NCI-H1105 (cell line): ENCODE results near the gene SMG1.

ENCODE experiments used
- DNase-seq: peaks from one replicate; lab custom pipeline; 2025; lab: John Stamatoyannopoulos, UW

Gene SMG1

GRCh38 chr16:18846416-18846815 lies 79.8 kb downstream of the SMG1 start:
- no peak for DNase-seq

GRCh38 chr16:18842565-18842964 lies 83.6 kb downstream of the SMG1 start:
- no peak for DNase-seq

- DNase-seq, result no peak
Measured at GRCh38 chr16:18841833-18842525, 84.2 kb downstream of the SMG1 start.

- DNase-seq, result no peak
Measured at GRCh38 chr16:18839555-18839954, 86.7 kb downstream of the SMG1 start.

GRCh38 chr16:18836702-18837101 lies 89.5 kb downstream of the SMG1 start:
- no peak for DNase-seq

GRCh38 chr16:18834864-18835263 lies 91.3 kb downstream of the SMG1 start:
- DNase-seq, result no peak

- no peak for DNase-seq
Measured at GRCh38 chr16:18833707-18834505, 92.3 kb downstream of the SMG1 start.

- DNase-seq, result no peak
Measured at GRCh38 chr16:18832613-18833012, 93.6 kb downstream of the SMG1 start.

- no peak for DNase-seq
Measured at GRCh38 chr16:18832006-18832405, 94.2 kb downstream of the SMG1 start.

GRCh38 chr16:18829251-18829650 lies 97.0 kb downstream of the SMG1 start:
- no peak for DNase-seq

- no peak for DNase-seq
Measured at GRCh38 chr16:18827890-18828289, 98.3 kb downstream of the SMG1 start.

GRCh38 chr16:18816286-18816685 lies 109.9 kb downstream of the SMG1 start:
- no peak for DNase-seq

GRCh38 chr16:18811925-18812324 lies 114.3 kb downstream of the SMG1 start:
- DNase-seq, result no peak

- no peak for DNase-seq
Measured at GRCh38 chr16:18809165-18809564, 117.0 kb downstream of the SMG1 start.

GRCh38 chr16:18805257-18805773 lies 120.9 kb downstream of the SMG1 start:
- DNase-seq, result no peak

GRCh38 chr16:18804540-18804939 lies 121.7 kb downstream of the SMG1 start:
- no peak for DNase-seq

- no peak for DNase-seq
Measured at GRCh38 chr16:18803569-18804462, 122.4 kb downstream of the SMG1 start.

GRCh38 chr16:18802767-18803343 lies 123.4 kb downstream of the SMG1 start:
- no peak for DNase-seq

GRCh38 chr16:18801145-18801972 lies 124.8 kb downstream of the SMG1 start, which contains the start of gene ARL6IP1:
ARL6IP1 (minus strand) TSS chr16:18801549; CDS start chr16:18801466, 83 bp downstream.
- DNase-seq, result peak; percentile 94

GRCh38 chr16:18800775-18801144 lies 125.4 kb downstream of the SMG1 start:
- no peak for DNase-seq

GRCh38 chr16:18800293-18800692 lies 125.9 kb downstream of the SMG1 start:
- DNase-seq, result no peak
